OCI-LY7 (cell line): ENCODE measurements around the gene MGME1. TPM values are rescaled to one million over a fixed set of nuclear protein-coding genes. Genes with fewer than 3 reads are reported as not detected.

ENCODE experiments used
- BruUV-seq: library from RNA; stranded (reverse); fragments of 400-500 nt; replicated peaks from 2 replicates; lab custom pipeline; 2021; lab: Mats Ljungman, UMichigan
- CTCF ChIA-PET: fragments of 300-600 bp; sonication (Branson Sonifier 250); formaldehyde crosslinking; loops from one replicate; lab custom pipeline; 2022; ENCODE audit warnings: antibody characterized with exemption; ENCODE audit not compliant: unreplicated experiment; lab: Charles Lee
- POLR2A ChIA-PET: fragments of 300-600 bp; sonication (Branson Sonifier 250); formaldehyde crosslinking; loops from one replicate; lab custom pipeline; 2022; ENCODE audit warnings: antibody characterized with exemption; lab: Charles Lee
- DNase-seq: peaks from one replicate; pipeline ENCODE4 v3.0.0-alpha.2; 2015; ENCODE audit warnings: low spot score
- H2AFZ ChIP-seq: fragments of 200-600 bp; sonication (generic), shearing (Covaris generic); 2 replicates; pipeline ENCODE4 v1.6.1; 2014; ENCODE audit warnings: mild to moderate bottlenecking, antibody characterized with exemption, low read length, moderate library complexity
- H3K27ac ChIP-seq: fragments of 200-600 bp; sonication (generic); 2 replicates; pipeline ENCODE4 v1.5.1; 2014; ENCODE audit warnings: mixed run types, low read depth, mild to moderate bottlenecking, moderate library complexity, low read length, inconsistent platforms; ENCODE audit not compliant: poor library complexity, severe bottlenecking
- H3K36me3 ChIP-seq: fragments of 200-600 bp; sonication (generic); 2 replicates; pipeline ENCODE4 v1.6.1; 2014; ENCODE audit warnings: mild to moderate bottlenecking, antibody characterized with exemption, low read length, moderate library complexity, mixed read lengths; ENCODE audit not compliant: insufficient read depth
- H3K4me1 ChIP-seq: fragments of 200-600 bp; sonication (generic); 2 replicates; pipeline ENCODE4 v1.5.1; 2014; ENCODE audit warnings: mild to moderate bottlenecking, low read length; ENCODE audit not compliant: insufficient read depth, poor library complexity, severe bottlenecking
- H3K4me2 ChIP-seq: fragments of 200-600 bp; sonication (generic); 2 replicates; pipeline ENCODE4 v1.6.1; 2014; ENCODE audit warnings: mild to moderate bottlenecking, low read length
- H3K4me3 ChIP-seq: fragments of 200-600 bp; sonication (generic); 2 replicates; pipeline ENCODE4 v1.5.1; 2014; ENCODE audit warnings: mild to moderate bottlenecking, low read depth, low read length; ENCODE audit not compliant: poor library complexity, severe bottlenecking
- H3K79me2 ChIP-seq: fragments of 200-600 bp; sonication (generic); 2 replicates; pipeline ENCODE4 v1.6.1; 2016; ENCODE audit warnings: low read depth, mild to moderate bottlenecking, low read length, moderate library complexity, mixed read lengths; ENCODE audit not compliant: insufficient read depth
- H3K9me2 ChIP-seq: fragments of 200-600 bp; sonication (generic); 2 replicates; pipeline ENCODE4 v1.6.1; 2016; ENCODE audit warnings: mild to moderate bottlenecking, low read length, mixed read lengths; ENCODE audit not compliant: insufficient read depth
- H3K9me3 ChIP-seq: fragments of 200-600 bp; sonication (generic); 2 replicates; pipeline ENCODE4 v1.6.1; 2014; ENCODE audit warnings: mild to moderate bottlenecking, mixed run types, low read length, mixed read lengths
- H4K20me1 ChIP-seq: fragments of 200-600 bp; sonication (generic); 2 replicates; pipeline ENCODE4 v1.6.1; 2014; ENCODE audit warnings: mild to moderate bottlenecking, antibody characterized with exemption, low read length, moderate library complexity, mixed read lengths; ENCODE audit not compliant: insufficient read depth
- EZH2phosphoT487 ChIP-seq: fragments of 200-600 bp; sonication (generic); IDR thresholded peaks from 2 replicates; pipeline ENCODE4 v1.6.1; 2018; ENCODE audit warnings: low read depth, borderline replicate concordance, mild to moderate bottlenecking, mixed run types, antibody characterized with exemption, low read length, moderate library complexity, mixed read lengths
- intact Hi-C: fragments of 100-400 bp; cut with micrococcal nuclease; formaldehyde crosslinking; loops from one replicate; pipeline ENCODE4 v1.10.0; 2022; ENCODE audit not compliant: unreplicated experiment
- total RNA-seq, 2 experiments: library from RNA; depleted of rRNA in 1 of 2; stranded (reverse); fragments of >200 nt in 1 of 2; shearing (Covaris generic) in 1 of 2; gene quantifications; 2 replicates each; pipeline ENCODE4 v1.2.3, GENCODE V29; 2014 to 2022
- TF ChIP-seq, protein P1 (sequence below): fragments of 200-600 bp; sonication (generic); conservative IDR thresholded peaks from 2 replicates; pipeline ENCODE4 v1.5.1; 2014; ENCODE audit warnings: mild to moderate bottlenecking, antibody characterized with exemption, low read length, moderate library complexity, mixed read lengths

Gene MGME1
- total RNA-seq, 2 experiments from 2014 or later: 46.6 to 80.1 TPM

GRCh38 chr20:17940224-17940971 lies 28.4 kb upstream of the MGME1 start:
- peaks cover 65% of the 10 kb centered on the region for H3K4me1 ChIP-seq
- peaks cover 38% of the 10 kb centered on the region for H4K20me1 ChIP-seq
- H3K9me3 ChIP-seq: no peaks in the 10 kb centered on the region
- no peaks in the 10 kb centered on the region for H3K9me2 ChIP-seq
- intact Hi-C loops: loop anchor here (5.0 kb wide), 1 partner anchor 83 kb away; no protein-coding TSS in a partner anchor
- peaks cover 18% of the 10 kb centered on the region; the same call in 1 of the 2 replicates for H3K79me2 ChIP-seq
- TF ChIP-seq EZH2phosphoT487: no peak
- TF ChIP-seq, protein P1, sequence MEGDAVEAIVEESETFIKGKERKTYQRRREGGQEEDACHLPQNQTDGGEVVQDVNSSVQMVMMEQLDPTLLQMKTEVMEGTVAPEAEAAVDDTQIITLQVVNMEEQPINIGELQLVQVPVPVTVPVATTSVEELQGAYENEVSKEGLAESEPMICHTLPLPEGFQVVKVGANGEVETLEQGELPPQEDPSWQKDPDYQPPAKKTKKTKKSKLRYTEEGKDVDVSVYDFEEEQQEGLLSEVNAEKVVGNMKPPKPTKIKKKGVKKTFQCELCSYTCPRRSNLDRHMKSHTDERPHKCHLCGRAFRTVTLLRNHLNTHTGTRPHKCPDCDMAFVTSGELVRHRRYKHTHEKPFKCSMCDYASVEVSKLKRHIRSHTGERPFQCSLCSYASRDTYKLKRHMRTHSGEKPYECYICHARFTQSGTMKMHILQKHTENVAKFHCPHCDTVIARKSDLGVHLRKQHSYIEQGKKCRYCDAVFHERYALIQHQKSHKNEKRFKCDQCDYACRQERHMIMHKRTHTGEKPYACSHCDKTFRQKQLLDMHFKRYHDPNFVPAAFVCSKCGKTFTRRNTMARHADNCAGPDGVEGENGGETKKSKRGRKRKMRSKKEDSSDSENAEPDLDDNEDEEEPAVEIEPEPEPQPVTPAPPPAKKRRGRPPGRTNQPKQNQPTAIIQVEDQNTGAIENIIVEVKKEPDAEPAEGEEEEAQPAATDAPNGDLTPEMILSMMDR: no peak
- POLR2A ChIA-PET: interaction anchor here (0.6 kb wide), 1 partner anchor 45 kb away, joined by 5 read pairs; no protein-coding TSS in a partner anchor
- BruUV-seq: no TSS peak
- no peak overlapping the region for H2AFZ ChIP-seq
- H3K36me3 ChIP-seq: peaks cover 57% of the 10 kb centered on the region
- peak overlapping the region; percentile 16 for H3K27ac ChIP-seq
- CTCF ChIA-PET: interaction anchor here (1.4 to 1.5 kb wide), 2 partner anchors 18 to 23 kb away, joined by 3 read pairs; no protein-coding TSS in a partner anchor
- H3K4me2 ChIP-seq: no peak overlapping the region
- no peak overlapping the region for H3K4me3 ChIP-seq
- DNase-seq: no peak

DNA sequence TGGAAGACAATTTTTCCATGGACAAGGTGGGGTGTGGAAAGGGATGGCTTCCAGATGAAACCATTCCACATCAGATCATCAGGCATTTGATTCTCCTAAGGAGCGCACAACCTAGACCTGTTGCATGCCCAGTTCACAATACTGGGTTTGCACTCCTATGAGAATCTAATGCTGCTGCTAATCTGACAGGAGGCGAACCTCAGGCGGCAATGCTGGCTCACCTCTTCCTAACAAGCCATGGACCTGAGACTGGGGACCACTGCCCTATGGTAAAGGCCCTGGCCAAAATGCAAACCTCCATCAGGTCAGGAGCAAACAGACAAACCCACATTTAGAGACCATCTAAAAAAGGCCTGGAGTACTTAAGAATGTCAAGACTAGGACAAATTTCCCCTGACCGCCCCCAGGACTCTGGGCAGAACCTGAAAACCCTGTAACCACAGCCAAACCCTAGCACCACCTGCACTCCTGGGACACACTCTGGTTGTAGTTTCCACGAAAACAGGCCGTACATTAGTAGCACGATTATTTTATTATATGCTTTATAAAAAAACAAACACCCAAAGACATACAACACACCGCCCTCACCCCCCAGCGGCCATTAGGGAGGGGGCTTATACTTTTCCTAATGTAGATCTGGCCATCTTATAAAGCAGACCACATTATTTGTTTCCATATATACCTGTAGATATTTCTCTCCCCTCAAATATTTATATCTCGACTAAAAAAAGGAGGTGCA lies 27.6 kb upstream of the MGME1 start:
- Histone ChIP-seq H3K9me2 (no peaks in the 10 kb centered on the region), H4K20me1 (peaks cover 46% of the 10 kb centered on the region), H3K27ac (no peak overlapping the region), H3K4me1 (peaks cover 73% of the 10 kb centered on the region), H3K4me3 (no peak overlapping the region), H3K79me2 (peaks cover 26% of the 10 kb centered on the region; the same call in 1 of the 2 replicates), H3K9me3 (no peaks in the 10 kb centered on the region), H2AFZ (no peak overlapping the region), H3K4me2 (no peak overlapping the region), H3K36me3 (peaks cover 66% of the 10 kb centered on the region)
- ChIA-PET POLR2A (no interaction called here), CTCF (no interaction called here)
- intact Hi-C loops: loop anchor here (5.0 kb wide), 1 partner anchor 84 kb away; no protein-coding TSS in a partner anchor
- no TSS peak for BruUV-seq
- DNase-seq: no peak
- TF ChIP-seq, protein P1: no peak
- no peak for TF ChIP-seq EZH2phosphoT487
